Neural progenitor cell (in vitro differentiated cells): ENCODE data around the gene AXL.

Experiments used
- EZH2phosphoT487 ChIP-seq: fragments of 200-600 bp; sonication (generic); IDR thresholded peaks from 2 replicates; pipeline ENCODE4 v1.6.1; 2017; ENCODE audit warnings: antibody characterized with exemption
- TF ChIP-seq, protein P1 (sequence below): fragments of 200-600 bp; sonication (generic); IDR thresholded peaks from 2 replicates; pipeline ENCODE4 v1.5.1; 2017; ENCODE audit warnings: antibody characterized with exemption, mild to moderate bottlenecking

DNA sequence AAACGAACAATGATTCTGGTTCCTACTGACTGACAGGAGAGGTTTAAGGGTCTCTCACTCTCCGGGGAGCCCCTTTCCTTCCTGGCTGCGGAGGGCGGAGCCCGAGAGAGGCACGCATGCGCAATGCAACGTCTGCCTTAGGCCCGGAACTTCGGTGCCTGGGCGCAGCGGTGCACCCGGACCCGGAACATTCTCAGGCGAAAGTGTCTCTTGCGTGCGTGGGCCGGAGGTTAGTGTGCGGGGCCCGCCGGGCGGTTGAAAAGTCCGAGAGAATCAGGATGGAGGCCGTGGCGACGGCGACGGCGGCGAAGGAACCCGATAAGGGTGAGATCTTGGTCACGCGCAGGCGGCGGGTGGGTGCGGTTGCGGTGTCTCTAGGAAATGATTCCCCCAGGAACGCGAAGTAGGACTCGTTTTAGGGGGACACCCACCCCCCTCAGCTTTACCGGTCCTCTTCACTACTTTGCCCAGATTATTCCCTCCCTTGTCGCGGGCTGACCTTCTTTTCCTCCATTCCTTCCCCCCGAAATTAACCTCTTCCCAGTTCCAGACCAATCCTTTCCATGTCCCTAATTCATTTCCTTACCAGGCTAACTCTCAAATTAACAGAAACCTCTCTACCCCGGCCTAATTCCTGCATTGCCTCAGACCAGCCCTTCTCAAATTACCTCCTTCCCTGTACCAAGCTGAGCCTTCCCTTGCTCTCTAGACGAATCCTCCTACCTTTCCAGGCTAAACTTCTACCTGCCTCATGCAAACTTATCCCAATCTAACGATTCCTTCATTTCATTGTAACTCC lies 91.2 kb downstream of the AXL start, which contains the start of gene CCDC97:
- TF ChIP-seq, protein P1, sequence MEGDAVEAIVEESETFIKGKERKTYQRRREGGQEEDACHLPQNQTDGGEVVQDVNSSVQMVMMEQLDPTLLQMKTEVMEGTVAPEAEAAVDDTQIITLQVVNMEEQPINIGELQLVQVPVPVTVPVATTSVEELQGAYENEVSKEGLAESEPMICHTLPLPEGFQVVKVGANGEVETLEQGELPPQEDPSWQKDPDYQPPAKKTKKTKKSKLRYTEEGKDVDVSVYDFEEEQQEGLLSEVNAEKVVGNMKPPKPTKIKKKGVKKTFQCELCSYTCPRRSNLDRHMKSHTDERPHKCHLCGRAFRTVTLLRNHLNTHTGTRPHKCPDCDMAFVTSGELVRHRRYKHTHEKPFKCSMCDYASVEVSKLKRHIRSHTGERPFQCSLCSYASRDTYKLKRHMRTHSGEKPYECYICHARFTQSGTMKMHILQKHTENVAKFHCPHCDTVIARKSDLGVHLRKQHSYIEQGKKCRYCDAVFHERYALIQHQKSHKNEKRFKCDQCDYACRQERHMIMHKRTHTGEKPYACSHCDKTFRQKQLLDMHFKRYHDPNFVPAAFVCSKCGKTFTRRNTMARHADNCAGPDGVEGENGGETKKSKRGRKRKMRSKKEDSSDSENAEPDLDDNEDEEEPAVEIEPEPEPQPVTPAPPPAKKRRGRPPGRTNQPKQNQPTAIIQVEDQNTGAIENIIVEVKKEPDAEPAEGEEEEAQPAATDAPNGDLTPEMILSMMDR: no peak
- no peak for TF ChIP-seq EZH2phosphoT487
